Hematopoietic multipotent progenitor cell treated with erythropoietin and hydrocortisone succinate and interleukin-3 and kit ligand, for 4 days (in vitro differentiated cells): ENCODE data around the gene PDLIM3.
"Not testable (repeated sequence)": the region's sequence is repeated elsewhere in the genome, so short reads cannot be mapped to it uniquely, and the experiment has no call there.

Experiments
- DNase-seq: peaks from one replicate; pipeline ENCODE4 v3.0.0-alpha.2; 2015

Gene PDLIM3

DNA sequence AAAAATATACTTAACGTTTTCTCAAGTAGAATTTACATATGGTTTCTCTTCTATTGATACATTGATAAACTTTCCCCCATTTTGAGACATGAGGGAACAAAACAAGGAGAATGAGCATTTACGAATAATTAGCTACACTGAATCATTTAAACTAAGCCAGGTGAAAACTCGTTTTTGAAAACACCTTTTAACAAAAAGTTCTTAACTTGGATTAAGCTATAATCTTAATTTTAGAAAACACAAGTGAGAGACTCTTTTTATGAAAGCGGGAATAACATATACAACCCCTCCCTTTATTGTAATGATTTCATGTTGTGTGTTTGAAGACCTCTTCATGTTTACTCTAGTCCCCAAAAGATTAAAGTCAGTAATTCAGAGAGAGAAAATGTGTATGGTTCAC, 20.1 kb downstream of the PDLIM3 start:
- DNase-seq, result no peak

DNA sequence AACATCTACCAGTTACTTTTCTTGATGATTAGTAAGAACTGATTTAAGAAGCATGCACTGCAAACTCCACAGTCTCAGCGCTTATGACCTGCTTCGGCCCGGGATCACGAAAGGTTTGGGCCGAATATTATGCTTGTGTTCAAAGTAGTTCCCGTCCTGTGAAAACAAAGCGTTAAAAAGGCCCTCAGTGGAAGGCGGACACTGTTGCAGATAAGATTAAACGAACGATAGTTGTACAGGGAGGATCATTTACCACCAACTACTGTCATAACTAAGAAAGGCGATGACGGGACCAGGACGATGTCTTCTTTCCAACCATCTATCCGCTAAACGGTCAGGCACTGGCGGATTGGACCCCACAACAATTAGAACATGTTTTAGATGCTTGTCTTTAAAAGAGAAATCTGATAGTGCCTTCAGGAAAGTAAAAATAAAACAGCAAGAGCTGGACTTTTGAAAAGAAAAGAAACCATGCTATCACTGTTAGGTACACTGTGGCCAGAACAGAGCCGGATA, 21.1 kb downstream of the PDLIM3 start:
- DNase-seq, result no peak

DNA sequence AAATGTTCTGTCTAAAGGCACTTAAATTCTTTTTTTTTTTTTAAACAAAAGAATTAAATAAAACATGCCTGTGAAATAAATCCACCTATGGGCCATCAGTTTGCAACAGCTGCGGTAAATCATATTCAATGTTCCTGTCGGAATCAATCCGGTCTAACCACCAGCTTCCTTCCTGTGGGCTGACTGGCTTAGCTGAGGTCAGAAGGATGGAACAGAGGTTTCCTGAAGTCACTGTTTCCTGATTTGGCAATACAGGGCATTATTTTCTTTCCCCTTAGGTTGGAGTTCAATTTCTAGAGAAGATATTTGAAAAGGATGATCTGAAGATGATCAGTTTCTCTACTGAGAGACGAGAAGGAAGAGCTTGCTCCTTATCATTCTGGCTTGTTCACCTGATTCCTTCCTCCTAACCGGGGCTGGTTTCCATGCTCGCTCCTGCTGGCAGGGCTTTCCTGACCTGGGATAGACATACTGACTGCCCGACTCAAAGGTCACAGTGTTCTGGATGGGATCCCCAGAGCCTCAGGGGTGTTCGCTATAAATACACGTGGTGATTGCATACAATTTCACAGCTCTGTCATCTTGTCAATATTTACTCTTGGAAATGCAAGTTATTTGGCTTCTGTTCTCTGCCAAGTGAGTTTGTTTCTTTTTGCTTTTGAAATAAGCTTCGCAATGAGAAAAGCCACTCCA, 21.7 kb downstream of the PDLIM3 start:
- DNase-seq, result peak; percentile 71

DNA sequence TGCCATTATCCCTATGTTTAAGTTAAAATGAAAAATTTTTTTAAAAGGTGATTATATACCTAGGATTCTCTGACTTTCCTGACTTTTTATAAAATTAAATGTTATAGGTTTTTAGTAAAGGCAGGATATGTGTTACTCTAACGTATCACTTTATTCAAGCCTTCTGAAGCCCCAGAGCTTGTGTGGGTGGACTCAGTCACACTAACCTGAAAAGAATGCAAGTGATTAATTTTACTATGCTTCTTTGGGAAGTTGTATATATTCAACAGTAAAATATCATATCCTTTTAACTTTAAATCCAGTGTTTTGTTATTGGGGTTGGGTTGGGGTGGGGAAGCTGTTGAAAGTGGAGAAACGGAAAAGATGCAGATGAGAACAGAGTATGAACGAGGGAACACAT, 22.8 kb downstream of the PDLIM3 start:
- DNase-seq, result no peak

DNA sequence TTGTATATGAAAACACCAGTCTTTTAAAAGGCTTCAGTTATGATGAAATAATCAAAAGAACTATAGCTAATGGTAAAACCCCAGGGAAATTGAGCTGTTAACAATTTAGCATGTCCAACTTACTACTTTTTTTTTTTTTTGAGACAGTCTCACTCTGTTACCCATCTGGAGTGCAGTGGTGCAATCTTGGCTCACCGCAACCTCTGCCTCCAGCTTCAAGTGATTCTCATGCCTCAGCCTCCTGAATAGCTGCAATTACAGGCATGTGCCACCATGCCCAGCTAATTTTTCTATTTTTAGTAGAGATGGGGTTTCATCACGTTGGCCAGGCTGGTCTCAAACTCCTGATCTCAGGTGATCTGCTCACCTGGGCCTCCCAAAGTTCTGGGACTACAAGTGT, 24.1 kb downstream of the PDLIM3 start:
- not testable (repeated sequence) for DNase-seq

DNA sequence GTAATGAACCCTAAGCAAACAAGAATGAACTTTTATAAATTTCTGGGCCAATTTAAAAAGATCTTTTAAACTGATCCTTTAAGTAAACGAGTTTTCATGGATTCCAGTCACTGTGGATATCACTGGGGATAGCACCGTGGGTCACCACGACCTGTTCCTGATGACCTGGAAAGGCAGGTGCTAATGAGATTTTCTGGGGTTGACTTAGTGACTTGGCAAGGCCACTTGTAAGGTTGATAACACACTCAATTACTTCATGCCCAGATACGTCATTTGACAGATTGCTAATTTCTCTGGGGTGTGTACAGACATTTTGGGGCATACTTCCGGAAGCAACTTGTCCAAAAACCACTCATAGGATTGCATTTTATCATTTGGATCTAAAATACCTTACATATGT, 24.5 kb downstream of the PDLIM3 start:
- no peak for DNase-seq

DNA sequence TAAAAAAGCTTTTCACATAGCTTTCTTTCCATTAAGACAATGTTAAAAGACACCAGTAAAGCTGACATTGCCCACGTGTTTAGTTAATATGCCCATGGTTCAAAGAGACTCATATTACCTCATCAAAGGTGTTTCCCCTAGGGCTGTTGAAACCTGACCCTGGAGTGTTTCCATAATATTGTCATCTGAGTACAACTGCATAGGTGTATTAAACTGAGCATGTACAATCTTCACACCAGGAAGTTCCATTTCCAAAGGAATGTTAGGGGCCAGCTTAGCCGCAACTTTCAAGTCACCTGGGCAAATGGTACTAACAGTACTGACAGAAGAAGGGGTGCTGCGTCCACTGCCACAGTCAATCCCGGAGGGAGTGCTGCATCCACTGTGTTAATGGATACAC, 27.1 kb downstream of the PDLIM3 start:
- no peak for DNase-seq

DNA sequence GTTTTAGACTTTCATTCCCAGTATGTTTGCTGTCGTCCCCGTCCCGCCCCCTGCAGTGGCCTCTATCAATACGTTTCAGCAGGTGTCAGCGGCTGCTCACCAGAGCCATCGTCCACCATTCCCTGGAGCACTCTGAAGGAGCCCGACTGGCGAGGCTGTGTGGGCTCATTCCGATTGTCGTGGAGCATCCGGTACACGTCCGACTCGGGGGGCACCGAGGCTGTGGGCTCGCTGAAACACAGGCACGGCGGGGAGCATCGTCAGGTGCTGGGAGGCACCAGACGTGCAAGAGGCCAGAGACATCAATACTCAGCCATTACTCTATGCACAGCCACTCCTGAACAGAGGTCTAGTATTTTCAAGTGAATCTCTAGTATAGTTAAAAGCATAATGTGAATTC, 28.9 kb downstream of the PDLIM3 start:
- DNase-seq, result no peak

DNA sequence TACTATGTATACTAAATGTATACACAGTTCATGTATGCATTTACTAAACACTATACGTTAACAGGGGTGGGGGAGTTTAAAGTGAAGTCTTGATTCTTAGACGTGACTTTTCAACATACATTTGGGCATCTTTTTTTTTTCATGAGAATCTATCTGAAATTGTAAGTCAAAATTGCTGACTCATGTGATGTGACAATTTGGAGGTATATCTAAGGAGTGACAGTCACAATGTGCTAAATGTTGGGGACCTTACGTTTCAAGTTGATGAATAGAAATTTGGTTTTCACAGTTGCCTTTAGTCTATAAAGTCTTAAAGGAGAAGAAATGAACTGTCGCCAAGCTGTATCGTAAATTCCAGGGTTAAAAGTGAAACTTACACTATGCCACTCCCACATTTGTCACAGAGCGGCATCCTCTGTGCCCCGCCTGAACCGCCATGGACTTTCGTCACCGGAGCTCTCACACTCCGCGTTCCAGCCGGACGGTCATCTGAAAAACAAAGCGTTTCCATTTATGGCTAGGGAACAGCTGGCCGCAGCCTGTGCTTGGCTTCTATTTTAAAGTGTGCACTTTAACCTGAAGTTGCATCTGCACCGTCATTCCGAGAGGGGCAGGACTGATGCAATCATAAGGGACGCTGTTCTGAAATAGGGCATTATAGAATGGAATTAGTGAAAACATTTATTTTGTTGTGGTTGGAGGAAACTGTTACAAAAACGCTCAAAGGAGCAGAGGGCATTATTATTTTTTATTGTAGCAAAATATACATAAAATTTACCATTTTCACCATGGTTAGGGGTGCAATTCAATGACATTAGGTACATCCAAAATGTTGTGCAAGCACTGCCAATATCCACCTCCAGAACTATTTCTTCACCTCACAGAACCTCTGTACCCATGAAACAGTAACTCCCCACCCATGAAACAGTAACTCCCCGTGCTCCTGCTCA, 30.9 kb downstream of the PDLIM3 start:
- no peak for DNase-seq

DNA sequence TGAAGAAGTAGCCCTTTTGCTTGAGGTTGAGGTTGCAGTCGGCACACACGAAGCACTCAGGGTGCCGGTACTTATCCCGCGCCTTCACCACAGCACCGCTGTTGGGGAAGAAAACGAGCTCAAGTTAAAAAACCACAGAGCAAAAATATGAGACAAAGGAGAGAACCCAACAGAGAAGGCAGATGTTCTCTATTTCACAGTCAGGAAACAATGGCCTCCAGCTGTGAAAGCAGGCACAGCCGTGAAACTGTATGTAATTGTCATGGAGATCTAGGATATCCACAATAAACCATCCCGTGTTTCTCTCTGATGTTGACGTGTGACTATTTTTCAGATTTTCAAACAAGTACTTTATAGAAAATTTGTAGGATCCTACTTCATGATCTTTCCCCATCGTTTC, 32.9 kb downstream of the PDLIM3 start:
- DNase-seq, result no peak

DNA sequence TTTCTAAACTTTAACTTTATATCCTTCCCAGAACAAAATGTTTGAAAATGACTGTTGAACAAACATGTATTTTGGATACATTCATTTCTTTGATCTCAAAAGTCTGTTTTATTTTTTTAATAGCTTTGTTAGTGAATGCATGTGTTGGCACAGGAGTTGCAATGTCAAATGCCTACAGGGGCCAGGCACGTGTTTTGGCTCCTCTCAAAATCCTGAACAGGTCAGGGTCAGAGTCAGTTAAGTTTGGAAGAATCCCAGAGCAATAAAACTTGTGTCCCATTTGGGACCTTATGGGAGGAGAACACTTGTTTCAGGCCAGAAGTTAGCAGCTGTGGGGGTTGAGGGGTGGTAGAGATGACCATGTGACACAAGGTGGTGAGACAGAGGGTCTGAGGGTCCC, 34.7 kb downstream of the PDLIM3 start:
- DNase-seq, result no peak

DNA sequence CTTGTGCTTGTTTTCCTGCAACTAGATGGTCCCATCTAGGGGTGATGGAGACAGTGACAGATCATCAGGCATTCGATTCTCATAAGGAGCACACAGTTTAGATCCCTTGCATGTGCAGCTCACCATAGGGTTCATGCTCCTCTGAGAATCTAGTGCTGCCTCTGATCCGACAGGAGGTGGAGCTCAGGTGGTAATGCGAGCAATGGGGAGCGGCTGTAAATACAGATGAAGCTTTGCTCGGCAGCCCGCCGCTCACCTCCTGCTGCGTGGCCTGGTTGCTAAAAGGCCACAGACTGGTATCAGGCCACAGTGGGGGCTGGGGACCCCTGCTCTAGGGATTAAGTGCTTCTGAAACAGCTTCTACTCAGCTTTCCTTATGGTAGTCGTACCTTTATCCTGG, 35.3 kb downstream of the PDLIM3 start:
- no peak for DNase-seq

DNA sequence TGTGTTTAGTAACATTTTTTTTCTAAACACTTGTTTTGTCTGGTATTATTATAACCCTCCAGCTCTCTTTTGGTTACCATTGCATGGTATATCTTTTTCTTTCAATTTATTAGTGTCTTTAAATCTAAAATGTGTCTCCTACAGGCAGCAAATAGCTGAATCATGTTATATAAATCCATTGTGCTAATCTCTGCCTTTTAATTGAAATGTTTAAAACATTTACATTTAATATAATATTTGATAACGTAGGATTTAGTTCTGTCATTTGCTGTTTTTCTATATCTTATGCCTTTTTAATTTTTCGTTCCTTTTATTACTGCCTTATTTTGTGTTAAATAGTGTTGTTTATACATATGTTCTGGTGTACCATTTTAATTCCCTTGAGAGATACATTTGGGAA, 46.7 kb downstream of the PDLIM3 start:
- no peak for DNase-seq

DNA sequence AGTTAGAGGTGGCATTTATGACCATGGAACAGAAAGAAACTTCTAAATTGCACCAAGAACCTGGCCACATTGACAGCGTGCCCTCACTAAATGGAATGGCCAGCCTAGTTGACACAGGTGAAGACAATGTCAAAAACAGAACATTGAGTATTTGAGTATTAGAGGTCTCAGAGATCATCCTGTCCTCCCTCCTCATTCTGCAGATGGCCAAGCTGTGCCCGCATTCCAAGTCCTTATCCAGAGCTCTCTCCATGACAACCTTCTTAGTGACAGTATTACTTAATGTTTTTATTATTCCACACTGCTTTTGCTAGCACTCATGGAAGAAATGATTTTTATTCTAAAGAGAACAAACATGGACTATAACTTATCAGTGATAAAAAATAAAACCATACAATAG, 53.9 kb downstream of the PDLIM3 start:
- DNase-seq, result no peak

DNA sequence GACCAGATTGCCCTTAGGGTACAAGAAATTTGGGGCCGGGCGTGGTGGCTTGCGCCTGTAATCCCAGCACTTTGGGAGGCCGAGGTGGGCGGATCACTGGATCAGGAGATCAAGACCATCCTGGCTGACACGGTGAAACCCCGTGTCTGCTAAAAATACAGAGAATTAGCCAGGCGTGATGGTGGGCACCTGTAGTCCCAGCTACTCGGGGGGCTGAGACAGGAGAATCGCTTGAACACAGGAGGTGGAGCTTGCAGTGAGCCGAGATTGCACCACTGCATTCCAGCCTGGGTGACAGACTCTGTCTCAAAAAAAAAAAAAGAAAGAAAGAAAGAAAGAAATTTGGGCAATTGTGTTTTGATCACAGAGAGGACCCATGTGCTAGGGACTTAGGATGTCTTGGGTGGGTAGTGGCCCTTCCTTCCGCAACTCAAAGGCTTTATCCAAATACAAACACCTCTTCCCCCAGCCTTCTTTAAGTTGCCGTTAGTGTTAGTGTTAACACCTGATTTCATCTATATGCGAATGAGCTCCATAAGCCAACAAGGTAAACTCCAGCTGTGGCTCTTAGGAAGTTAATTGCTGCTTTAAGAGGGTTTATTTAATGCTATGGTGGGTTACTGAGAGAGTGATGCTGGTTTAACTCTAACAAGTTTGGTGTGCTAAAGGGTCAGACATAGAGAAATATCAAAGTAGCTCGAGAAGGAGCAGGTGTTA, 55.1 kb downstream of the PDLIM3 start:
- no peak for DNase-seq

DNA sequence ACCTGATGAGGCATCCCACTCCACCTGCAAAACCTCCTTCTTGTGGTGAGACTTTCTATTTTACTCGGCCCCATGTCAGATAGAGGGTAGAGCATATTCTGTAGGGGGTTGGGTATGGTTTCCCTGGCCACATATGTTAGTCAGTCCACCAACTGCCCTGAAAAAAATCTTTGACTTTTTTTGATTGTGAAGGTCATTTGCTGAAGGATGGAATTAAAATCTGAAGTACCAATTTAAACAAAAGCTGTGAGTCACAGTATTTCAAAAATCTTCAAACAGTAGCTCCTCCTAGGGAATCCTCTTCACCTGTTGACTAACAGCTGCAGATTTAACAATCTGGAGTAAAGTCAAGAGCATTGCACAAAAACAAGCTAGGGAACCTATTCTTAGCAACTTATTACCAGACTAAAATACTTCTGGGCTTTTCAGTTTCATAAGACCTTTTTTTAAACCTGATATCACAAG, 55.8 kb downstream of the PDLIM3 start:
- no peak for DNase-seq

DNA sequence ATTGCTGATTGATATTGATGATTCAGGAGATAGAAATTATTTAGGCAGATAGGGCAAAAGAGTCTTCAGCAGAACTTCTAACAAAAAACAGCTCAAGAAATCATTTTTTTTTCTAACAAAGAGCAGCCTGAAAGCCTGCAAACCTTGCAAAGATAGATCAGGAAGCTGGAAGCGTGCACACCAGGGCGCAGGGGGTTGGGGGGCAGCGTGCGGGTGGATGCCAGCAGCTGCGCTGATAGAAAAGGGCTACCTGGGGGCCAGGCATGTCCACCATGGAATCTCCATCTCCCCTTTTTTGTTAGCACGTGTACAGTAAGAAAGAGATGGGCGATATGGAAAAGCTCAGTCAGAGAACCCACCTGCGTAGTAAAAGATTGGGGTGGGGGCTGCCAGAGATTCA, 62.1 kb downstream of the PDLIM3 start:
- DNase-seq, result no peak

DNA sequence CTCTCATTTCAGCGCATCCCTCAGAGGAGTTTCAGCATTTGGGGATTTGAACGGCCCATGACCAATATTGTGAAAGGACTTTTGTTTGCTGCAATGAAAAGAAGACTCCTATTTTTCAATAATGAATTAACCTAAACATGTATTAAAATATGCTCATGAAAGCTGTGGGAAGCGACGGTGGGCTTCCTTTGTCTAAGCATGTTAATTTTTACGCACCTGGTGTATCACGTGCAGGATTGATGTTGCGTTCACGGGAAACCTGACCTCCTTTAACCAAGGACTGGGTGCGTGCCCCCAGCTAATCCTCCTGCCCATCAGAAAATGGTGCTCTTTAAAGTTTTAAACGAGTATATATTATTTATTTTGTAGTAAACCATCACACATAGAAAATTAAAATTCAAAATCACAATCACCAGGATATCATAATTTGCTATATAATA, 63.2 kb downstream of the PDLIM3 start:
- DNase-seq, result no peak

DNA sequence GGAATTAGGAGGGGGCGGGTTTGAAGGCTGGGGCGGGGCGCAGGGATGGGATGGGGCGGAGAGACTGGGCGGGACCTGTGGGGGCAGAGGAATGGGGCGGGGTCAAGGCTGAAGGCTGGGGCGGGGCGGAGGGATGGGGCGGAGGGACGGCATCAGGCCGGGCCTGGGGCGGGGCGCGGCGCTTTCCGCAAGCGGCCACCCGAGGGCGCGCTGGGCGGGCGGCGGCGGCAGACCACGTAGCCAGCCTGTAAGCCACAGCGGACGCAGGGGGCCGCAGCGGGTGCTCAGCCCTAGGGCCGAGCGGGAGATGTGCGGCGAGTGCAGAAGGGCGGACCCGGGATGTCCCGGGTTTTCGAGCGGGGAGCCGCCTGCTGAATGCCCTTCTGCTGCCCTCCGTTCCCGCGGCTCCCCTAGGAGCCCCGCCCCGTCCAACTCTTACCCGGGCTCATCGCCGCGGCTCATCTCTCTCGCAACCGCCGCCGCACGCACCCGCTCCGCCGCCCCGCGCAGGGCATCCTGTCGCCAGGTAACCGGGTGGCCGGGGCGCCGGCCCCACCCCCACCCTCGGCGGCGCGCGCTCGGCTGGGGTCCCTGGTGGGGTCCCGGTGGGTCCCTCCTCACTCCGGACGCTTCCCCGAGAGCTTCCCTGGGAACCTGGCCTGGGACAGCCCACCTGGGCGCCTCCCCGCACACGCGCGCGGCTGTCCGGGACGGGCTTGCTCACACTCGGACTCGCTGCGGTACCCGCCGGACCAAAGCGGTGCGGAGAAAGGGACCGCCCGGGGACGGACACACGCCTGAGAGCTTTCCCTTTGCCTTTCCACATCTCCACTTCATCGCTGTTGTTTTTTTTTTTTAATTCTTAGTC, 63.8 kb downstream of the PDLIM3 start, which contains the start of gene CCDC110:
Gene CCDC110, minus strand, starts transcription at position 499 of the 868 bp plus-strand sequence. Its CDS starts 50 bp downstream, at position 449.
- peak; percentile 94 for DNase-seq

DNA sequence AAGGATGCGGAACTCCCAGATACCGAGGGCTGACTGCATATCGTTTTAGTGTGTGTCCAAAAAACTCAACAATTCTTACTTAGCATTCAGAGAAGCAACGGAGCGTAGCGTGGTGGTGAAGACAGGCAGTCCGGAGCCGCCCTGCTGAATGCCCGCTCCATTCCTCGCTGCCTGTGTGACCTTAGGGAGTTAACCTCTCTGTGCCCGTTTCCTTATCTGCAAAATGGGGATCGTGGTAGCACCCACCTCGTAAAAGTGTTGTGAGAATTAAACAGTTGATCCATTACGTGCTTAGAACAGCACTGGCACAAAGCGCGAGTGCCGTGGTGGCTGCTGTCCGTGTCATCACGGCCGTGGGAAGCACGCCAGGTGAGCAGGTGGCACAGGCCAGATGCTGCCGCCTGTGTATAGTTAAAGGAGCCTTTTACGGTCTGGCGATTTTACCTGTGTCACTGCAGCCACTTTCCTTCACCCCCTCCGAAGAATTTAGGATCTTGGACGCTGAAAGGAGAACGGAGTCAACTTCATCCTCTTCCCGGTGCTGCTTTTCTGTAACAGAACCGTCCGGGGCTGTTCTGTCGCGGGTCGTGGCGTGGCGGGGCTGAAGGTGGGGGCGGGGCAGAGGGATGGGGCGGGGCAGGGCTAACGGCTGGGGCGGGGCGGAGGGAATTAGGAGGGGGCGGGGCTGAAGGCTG, 64.7 kb downstream of the PDLIM3 start:
- peak; percentile 36 for DNase-seq

DNA sequence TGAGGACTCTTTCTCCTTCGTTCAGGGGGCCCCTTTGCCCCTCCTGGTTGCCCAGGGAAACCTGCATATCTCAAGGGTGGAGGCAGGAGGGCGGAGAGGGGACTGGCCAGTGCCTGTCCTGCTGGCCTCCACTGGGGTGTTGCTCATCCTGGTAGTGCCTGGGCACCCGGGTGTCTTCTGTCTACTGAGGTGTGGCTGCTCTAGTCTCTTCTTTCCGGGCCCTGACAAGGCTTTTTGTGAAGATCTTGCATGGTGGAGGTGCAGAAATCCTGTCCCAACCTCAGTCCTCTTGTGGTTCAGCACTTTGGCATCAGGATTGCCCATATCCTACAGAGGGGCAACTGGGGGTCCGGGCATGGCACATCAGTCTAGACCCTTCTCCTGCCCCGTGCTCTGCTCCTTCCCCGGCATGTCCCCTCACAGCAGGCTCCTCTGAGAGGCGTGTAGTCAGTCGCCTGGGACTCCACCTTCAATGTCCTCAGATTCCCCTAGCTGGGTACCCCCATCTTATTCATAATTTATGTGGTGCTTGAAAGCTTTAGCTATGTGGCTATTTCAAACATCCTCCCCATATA, 65.6 kb downstream of the PDLIM3 start:
- no peak for DNase-seq
